ENCODE data around the gene CACNA1D.

CACNA1D gene

GRCh38 chr3:53695324-53695690, 200.9 kb downstream of the CACNA1D start:
- no peak for DNase-seq

GRCh38 chr3:53696401-53697172, 202.2 kb downstream of the CACNA1D start:
- no peak for DNase-seq

DNA sequence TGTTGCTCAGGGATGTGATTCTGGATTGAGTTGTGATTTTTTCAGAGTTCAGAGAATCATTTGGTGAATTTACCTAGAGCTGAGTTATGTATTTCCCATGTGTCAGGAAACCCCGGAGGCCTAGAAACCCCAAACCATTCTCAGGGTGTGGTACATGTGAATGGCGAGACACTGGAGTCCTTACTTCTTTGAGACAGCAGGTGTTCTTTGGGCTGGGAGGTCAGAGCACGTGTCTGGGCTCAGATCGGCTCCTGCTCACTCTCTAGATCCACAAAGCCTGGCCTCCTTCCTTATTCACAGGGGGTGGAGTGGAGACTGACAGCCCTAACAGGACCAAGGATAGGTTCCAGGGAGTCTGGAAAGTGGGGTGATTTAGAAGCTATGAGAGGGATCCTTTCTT, 206.0 kb downstream of the CACNA1D start:
- DNase-seq = no peak

DNA sequence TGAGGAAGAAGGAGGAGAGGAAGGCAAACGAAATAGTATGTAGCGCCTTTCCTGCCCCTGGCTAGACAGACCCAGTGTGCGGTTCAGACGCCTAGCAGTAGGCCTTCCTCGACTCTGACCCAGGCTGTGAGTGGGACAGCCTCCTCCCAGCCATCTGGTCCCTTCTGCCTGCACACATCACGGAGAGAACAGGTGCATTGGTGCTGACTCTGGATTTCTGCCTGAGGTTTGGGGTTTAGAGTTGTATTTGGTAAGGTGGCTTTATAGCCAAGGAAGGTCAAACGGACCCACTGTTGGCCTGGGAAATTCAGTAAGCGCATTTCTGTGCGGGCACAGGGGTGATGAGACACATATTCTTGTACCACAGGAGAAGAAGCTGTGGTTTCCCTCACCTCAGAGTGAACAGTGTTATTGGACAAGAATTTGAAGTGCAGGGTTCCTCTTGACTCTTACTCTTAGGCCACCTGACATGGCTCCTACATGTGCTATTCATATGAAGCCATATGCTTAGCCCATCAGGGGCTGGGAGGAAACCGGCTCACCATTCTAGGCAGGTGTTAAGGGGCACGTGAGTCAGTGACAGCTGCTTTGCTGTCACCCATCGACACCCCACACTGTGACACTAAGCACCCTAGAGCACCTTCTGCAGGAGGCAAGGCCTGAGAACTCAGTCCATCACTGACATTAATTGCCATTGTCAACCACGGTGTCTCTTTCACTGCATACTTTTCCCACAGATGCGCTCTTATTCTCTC, 208.5 kb downstream of the CACNA1D start:
- DNase-seq = no peak

- no peak for DNase-seq
Observed at GRCh38 chr3:53703630-53704362, 209.4 kb downstream of the CACNA1D start.

DNA sequence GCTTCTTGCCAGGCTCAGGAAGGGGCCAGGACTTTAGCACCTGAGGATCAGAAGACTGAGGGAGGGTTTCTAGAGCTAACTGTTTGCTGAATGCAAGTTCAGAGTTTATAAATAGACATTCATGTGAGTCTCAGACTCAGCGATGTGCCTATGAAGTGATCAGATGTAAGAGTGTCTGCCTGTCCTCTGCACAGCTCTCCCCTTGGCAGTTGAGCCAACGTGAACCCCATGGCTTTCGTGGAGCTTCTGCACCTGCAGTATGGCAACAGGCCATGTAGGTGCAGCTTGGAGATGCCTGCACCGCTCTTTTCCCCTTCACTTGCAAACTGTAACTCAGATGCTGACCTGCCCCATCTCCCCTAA, 209.9 kb downstream of the CACNA1D start:
- no peak for DNase-seq

- DNase-seq = no peak
Observed at GRCh38 chr3:53705024-53705745, 210.8 kb downstream of the CACNA1D start.

DNA sequence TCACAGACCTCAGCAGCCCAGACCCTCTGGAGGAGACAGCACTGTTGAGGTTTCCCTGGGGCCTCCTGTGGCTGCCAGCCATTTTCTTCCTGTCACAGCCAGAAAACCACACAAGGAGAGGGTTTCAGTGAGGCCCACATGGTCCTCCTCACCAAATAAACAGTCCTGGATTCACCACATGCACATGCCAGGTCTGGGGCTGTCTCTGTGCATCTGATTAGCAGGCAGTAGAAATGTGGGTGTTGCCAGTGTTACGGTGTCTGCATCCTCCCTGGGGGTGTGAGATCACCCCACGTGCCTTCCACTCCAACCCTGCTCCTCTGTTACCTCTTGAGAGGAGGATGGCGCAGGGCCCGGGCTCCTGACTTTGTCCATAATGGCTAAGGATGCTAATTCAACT, 211.4 kb downstream of the CACNA1D start:
- no peak for DNase-seq

DNA sequence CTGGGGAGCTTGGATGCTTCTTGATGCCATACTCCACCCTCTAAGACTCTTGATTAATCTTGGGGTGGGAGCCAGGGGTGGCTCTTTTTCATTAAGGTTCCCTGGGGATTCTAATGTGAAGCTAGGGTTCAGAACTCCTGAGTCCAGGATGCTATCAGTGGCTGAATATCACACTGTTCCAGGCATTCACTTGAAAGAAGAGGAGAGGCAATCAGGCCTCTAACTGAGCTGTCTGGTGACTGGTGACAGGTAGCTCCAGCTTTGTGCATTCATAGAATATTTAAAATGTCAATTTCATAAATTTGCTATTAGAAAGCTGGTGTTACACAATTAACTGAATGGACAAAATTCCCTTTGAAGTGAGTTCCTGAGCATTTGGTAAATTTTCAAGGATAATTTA, 212.8 kb downstream of the CACNA1D start:
- DNase-seq = no peak

- no peak for DNase-seq
Observed at GRCh38 chr3:53708001-53708621, 213.7 kb downstream of the CACNA1D start.

GRCh38 chr3:53709256-53709655, 214.8 kb downstream of the CACNA1D start:
- DNase-seq = no peak

GRCh38 chr3:53709860-53710674, 215.7 kb downstream of the CACNA1D start:
- peak; percentile 55 for DNase-seq

DNA sequence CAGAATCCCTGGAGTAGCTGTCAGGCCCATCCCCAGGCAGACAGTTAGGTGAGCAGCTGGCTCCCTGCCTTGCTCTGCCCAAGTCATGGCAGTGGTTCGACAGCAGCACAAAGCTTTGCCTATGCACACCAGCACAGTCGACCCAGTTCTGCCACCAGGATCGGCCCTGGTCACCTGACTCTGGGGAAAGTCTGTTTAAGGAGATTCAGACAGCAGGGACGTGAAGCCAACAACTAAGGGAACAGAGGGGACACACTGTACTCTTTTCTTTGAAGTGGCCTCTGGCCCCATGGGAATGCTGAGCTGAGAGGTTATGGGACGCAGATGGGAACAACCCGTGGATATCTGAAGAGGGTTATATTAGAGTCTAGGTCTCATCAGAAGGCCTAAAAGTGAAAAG, 217.0 kb downstream of the CACNA1D start:
- no peak for DNase-seq

GRCh38 chr3:53712817-53713388, 218.5 kb downstream of the CACNA1D start:
- no peak for DNase-seq

DNA sequence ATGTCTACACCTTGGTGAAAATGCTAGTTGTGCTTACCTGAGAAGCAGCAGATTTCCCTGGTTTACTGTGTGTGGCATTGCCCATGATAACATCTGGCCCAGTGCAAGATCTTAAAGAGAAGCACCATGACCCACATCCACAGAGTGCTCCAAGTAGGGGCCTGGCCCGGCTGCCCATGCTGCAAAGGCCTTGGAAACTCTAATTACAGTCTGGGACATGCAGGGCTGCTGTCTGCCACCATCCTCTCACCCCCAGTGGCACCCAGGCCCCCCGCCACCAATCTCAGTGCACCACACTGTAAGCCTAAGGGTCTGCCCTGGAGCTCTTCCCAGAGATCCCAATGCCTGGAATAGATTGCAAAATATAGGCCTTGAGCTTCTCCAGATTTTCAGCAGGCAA, 219.2 kb downstream of the CACNA1D start:
- no peak for DNase-seq

DNA sequence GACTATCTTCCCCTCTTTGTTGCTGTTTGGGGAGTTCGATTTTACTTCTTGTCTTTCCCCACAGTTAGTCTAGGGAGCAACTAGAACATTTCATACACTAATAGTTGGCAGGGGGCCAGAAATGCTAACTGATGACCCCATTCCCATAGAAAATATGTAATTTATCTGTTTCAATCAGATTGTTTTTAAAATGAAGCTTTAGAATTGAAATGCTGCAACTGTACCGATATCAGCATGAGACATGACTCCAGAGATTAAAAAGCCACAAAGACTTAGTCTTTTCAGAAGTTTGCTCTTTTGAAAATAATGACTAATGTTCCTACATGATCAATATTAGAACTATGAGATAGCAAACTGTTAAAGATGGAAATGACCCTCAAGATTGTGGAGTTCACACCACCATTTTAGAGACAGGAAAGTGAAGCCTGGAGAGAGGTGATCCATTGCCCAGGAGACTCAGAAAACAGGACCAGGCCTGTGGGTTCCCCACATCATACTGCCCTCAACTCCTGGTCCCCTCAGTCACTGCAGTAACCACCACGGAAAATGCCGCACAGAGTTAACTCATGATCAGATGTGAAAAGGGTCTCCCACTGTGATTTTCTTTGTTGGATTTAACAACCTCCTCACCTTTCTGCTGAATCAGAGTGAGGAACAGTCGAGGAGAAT, 221.5 kb downstream of the CACNA1D start:
- DNase-seq = no peak

DNA sequence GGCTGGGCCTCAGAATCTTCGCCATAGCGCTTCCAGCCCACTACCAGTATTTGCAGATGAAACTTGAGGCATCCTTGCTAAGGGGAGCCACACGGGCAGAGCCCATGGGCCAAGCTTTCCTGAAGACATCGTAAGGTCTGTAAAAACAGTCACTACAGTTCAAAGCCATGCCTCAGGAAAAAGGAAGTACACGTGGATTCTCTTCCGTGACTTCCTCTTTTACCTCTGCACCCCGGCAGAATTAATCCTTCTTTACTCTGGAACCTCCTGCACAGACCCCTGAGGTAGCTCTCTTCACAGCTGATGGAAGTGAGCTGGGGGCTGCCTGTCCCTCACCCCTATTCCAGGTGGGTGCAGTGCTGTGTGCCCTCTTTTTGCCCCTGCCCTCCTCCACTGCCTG, 222.6 kb downstream of the CACNA1D start:
- DNase-seq = no peak

DNA sequence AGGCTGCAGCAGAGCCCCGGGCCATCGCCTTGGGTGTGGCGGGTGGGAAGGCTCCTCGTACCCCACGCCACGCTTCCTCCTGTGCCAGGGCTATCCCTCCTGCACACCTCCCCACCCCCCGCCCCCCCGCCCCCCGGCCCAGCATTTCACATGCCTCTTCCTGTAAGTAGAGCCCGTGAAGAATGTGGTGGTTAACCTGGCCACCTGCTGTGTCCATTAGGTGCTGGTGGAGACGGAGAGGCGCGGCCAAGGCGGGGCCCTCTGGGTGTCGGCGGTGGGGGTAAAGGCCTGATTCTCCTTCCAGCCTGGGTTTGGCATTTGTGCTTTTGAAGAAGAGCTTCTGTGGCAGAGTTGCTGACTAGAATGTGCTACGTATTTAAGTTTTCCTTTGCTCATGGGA, 224.1 kb downstream of the CACNA1D start:
- DNase-seq = no peak

GRCh38 chr3:53719796-53720195, 225.4 kb downstream of the CACNA1D start:
- no peak for DNase-seq

DNA sequence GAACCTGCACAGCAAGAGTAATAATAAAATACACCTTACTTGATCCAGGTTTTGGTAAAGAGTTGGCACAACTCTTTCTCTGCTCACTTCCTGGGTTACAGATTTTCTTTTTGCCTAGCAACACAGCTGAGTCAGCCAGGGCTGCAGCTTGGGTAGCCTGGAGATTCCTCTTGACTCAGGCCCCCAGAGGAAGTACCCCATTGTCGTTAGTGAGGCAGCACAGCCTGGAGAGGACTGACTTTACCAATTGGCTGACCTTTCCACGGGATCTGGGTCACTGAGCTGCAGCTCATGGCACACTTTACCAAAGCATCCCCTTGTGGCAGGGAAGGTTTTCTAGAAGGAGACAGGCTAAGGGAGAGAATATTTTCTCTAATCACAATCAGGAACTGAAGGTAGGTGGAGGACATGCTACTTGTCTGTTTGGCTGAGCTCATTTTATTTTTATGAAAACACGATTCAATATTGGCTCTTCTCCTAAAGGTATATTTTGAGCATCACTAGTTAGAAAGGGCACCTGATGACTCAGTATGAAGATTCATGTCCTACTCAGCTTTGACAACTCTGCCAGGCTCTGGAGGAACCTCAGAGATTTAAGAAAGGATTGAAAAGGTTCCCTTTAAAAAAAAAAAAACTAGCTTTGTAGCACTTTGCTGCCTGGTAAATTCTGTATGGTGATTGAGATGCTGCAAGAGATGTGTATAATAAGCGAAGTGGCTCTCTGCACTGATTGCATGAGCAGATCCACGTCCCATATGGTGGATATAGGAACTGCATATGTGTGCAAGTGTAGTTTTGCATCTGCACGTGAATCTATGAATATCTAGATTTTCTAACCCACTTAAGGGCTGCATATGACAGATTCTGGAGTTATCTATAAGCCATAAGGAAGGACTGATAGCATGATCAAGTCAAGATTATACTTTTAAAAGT, 227.0 kb downstream of the CACNA1D start:
- DNase-seq = no peak

All from amniotic stem cell (primary cell).